NCI-H2196 (cell line): ENCODE data around the gene EFCAB6.
A peak's percentile ranks its signal among the peaks of the same experiment; 100 is the strongest.

Experiments
- DNase-seq: peaks from one replicate; lab custom pipeline; 2025; ENCODE audit not compliant: unreplicated experiment; lab: John Stamatoyannopoulos, UW

EFCAB6 gene, protein sequence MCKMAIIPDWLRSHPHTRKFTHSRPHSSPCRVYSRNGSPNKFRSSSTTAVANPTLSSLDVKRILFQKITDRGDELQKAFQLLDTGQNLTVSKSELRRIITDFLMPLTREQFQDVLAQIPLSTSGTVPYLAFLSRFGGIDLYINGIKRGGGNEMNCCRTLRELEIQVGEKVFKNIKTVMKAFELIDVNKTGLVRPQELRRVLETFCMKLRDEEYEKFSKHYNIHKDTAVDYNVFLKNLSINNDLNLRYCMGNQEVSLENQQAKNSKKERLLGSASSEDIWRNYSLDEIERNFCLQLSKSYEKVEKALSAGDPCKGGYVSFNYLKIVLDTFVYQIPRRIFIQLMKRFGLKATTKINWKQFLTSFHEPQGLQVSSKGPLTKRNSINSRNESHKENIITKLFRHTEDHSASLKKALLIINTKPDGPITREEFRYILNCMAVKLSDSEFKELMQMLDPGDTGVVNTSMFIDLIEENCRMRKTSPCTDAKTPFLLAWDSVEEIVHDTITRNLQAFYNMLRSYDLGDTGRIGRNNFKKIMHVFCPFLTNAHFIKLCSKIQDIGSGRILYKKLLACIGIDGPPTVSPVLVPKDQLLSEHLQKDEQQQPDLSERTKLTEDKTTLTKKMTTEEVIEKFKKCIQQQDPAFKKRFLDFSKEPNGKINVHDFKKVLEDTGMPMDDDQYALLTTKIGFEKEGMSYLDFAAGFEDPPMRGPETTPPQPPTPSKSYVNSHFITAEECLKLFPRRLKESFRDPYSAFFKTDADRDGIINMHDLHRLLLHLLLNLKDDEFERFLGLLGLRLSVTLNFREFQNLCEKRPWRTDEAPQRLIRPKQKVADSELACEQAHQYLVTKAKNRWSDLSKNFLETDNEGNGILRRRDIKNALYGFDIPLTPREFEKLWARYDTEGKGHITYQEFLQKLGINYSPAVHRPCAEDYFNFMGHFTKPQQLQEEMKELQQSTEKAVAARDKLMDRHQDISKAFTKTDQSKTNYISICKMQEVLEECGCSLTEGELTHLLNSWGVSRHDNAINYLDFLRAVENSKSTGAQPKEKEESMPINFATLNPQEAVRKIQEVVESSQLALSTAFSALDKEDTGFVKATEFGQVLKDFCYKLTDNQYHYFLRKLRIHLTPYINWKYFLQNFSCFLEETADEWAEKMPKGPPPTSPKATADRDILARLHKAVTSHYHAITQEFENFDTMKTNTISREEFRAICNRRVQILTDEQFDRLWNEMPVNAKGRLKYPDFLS (N-terminal part only)

DNA sequence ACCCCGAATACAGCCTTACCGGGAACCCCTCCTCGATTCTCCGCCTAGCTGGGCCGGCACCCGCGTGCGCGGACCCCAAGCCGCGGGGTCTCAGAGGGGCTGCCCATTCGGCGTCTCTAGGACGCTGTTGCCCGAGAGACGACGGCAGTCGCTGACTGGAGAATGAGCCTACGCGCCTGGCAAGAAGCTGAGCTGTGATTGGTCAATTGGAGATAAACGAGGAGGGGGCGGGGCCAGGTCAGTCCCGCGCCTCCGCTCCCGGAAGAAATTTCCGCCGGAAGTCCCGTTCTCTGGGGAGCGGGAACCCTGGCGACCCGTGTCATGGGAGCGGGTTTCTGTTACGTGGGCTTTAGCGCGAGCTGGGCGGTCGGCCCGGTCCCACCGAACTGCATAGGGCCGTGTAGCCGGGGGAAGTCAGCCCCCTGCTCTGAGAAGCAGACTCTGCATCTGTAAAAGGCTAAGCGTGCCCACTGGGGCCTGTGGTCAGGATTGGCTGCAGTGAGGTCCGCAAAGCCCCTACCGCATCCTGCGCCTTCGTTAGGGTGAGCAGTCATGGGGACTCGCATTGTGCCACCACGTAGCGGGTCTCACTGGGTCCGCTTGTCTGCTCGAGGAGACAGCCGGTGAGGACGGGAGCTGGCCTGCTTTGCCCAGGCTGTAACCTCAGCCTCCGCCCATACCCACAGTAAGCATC is at the start of gene EFCAB6:
EFCAB6 (minus strand) TSS at position 157 of the 694 bp plus-strand sequence. CDS start 29,987 bp downstream, outside the sequence.
- peak; percentile 96 for DNase-seq

DNA sequence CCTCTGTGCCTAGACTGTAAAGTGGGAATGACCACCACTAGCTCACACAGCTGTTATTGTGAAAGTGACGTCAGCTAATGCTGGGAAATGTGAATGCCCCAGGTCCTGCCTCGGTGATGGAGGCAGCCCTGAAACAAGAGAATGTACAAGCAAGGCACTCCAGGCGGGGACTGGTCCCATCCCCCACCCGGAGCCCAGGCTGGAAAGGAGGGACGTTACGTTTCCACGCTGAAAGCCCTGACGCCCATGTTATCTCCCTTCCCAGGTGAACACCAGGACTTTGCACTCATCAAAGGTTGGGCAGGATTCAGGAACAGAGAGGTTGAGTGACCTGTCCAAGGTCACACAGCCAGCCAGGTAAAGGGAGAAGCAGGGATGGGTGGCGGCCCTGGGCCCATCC is 49.4 kb upstream of the EFCAB6 start:
- no peak for DNase-seq

DNA sequence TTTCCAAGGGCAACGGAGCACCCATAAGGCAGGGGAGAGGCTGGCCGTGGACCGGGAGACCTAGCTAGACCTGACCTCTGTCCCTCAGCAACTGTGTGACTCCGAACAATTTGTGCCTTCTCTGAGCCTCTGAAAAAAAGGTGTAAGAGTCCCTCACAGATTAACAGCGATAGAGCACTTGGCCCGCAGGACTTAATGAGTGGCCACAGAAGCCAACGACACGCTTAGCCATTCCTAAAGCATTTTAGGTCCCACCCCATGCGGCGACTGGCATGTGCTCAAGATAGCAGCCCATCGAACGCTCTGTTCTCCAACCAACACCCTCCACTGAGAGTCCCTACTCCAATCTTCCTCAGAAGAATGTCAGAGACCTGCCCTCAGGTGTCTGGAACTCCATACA is 48.7 kb upstream of the EFCAB6 start:
- no peak for DNase-seq

GRCh38 chr22:43860126-43860525 is 48.0 kb upstream of the EFCAB6 start:
- no peak for DNase-seq

DNA sequence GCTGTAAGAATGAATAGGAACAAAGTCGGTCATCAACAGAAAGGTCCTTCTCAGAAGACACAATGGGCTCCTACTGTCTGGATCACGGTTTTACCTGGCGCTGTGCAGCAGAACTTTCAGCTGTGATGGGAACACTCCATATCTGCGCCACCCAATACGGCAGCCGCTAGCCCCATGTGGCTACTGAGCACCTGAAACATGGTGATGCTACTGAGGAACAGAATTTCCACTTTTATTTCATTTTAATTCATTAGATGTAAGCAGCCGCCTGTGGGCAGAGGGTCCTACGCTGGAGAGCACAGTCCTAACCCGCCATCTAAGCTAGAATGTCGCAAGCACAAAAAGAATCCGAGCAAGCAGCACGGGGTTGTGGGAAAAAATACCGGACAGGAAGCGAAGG is 47.5 kb upstream of the EFCAB6 start:
- DNase-seq = no peak

DNA sequence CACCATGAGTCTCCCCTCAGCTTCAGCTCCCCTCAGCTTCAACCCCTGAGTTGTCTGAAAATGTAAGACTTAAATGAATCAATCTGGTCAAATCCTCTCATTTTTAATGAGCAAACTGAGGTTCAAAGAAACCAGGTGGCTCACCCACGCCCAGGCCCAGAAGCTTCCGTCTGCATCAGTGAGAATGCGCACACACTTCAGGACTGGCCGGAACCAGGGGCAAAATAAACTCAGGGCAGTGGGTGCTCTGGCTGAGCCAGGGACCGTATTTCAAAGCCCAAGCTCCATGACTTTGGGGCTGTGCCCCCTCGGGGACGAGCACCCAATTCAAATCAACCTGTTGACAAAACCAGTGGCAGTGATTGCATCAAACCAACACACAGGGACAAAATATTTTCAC is 47.1 kb upstream of the EFCAB6 start:
- DNase-seq = no peak

- DNase-seq = no peak
Observed at GRCh38 chr22:43858156-43858895, 46.2 kb upstream of the EFCAB6 start.

DNA sequence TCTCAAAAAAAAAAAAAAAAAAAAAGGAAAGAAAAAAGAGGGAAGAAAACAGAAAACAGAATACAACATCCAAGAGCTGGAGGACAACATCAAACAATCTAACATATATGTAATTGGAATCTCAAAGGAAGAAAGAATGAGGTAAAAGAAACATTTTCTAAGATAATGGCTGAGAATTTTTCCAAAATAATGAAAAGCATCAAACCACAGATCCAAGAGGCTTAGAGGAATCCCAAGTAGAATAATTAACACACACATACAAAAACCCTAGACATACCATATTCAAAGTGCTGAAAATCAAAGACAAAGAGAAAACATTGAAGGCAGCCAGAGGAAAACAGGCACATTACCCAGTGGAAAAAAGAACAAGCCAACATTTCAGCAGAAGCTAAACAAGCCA is 45.3 kb upstream of the EFCAB6 start:
- DNase-seq = no peak

DNA sequence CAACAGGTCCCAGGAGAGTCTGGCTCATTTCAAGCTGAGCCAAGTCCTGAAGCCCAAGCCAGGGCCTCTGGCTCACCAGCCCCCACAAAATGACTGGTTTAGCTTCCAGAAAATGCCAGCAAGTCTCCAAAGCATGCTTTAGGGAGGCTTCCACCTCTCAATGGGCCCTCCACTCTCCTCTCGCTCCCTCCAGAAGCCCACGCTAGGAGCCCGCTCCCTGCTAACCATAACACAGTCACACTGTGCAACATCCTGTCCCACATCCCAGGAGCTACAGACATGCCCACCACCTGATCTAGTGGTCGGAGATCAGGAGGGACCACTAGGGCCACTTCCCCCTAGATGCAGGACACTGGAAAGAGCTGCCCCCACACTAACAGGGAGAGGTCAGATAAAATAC is 43.3 kb upstream of the EFCAB6 start:
- DNase-seq = no peak

DNA sequence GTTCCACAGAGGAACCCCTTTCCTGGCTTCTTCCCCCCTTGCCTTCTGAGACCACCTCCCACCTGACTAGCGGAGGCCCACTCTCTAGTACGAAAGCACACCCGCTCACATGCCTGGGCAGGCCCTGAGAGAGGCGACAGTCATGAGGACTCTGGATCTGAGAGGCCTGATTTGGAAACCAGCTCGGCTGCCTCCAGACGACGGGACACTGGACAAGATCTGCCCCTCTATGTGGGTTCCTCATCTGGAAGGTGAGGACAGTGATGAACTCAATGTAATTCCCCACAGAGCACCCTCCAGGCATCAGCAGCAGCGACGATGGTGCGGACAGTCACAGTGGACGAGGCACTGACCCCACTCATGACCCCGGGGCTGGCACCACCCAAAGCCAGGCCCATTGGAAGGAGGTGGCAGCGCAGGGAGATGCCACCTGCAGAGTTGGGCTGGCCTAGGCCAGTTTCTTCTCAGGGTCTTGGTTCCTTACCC is 42.7 kb upstream of the EFCAB6 start:
- no peak for DNase-seq

GRCh38 chr22:43854121-43854785 is 42.1 kb upstream of the EFCAB6 start:
- DNase-seq = no peak

- no peak for DNase-seq
Observed at GRCh38 chr22:43853328-43853931, 41.3 kb upstream of the EFCAB6 start.

DNA sequence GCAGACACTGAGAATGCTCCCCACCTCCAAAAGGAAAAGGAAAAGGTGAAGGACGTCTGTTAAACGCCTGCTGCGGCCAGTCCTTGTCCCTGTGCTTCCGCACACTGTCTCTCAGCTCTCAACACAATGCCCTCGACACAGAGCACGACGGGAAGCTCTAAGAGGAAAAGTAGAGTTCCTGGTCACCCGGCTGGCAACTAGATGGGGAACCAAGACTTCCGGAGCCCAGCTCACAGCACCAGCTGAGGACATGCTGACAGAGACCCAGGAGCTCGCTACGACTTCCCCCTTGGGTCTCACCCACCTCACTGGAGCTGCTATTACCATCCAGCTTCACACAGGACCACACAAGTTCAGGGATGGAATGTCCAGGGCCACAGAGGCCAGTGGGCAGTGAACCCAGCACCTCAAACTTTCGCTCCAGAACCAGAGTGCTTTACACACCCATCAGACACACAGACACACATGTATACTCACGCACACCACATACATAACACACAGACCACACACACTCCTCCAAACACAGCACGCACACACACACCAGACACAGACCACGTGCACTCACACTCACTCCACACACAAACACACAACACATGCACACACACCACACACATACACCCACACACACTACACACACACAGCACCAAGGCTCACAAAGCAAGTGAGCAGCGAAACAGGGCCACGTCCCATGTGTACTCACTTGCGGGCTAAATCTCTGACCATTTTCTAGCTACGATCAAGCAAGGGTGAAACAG is 40.6 kb upstream of the EFCAB6 start:
- no peak for DNase-seq

DNA sequence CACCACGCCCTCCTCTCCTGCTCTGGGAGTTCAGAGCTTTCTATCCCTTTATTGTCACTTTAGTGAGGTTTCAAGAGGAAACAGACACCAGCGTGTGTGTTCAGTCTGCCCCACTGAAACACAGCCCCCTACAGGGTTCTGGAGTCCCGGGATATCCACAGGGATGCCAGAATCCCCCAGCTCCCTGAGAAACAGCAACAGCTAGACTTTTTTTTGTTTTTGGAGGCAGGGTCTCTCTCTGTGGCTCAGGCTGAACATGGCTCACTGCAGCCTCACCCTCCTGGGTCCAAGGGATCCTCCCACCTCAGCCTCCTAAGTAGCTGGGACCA is 39.8 kb upstream of the EFCAB6 start:
- DNase-seq = no peak

- no peak for DNase-seq
Observed at GRCh38 chr22:43851058-43851978, 39.2 kb upstream of the EFCAB6 start.

DNA sequence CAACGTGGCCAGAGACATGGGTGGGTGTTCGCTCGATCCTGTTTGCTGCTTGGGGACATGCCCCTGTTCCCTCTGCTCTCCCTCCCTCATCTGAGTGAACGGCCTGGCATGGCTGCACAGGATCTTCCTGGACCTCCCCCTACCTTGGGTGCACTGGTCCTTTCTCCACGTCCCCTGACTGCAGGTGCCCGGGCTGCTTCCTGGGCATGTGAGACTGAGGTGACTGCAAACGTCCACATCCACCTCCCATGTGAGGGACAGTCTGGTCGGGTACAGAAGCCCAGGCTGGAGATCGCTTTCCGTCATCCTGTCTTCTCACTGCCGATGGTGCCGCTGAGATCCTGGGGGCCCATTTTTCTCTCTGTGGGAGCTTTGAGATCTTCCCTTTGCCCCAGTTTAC is 38.4 kb upstream of the EFCAB6 start:
- no peak for DNase-seq

- DNase-seq = no peak
Observed at GRCh38 chr22:43849731-43850130, 37.6 kb upstream of the EFCAB6 start.
